Measurements from ENCODE around the gene SLX4IP. TPM values are rescaled to one million over a fixed set of nuclear protein-coding genes. Genes with fewer than 3 reads are reported as not detected.

SLX4IP gene
- total and polyA plus RNA-seq, 2 of the 13 experiments (the other 11 are each of a cell fraction or from before 2014, with no cell fraction given) = 3.6 to 7.3 TPM

DNA sequence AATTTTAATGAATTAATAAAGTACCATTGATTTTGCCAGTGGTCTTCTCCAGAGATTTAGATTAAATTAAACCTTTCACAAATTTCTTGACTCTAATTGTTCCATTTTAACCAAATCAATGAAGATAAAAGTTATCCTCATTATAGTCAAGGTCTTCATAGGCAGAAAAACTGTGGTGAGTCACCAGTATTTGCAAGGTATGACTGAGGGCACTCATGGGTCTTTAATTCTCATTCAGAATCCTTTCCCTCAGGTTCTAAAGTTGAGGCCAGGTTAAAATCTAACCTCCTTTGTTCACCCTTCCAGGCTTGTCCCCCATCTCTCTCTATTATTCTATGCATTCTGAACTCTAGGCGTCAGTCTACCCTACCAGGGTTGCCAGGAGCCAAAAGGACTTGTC is 144.8 kb downstream of the SLX4IP start:
- no peak for DNase-seq (ENCODE audit: low spot score)
- H3K4me1 ChIP-seq (ENCODE audit: insufficient read depth, low read length) = peaks cover 19% of the 10 kb centered on the region
- H3K9me3 ChIP-seq (ENCODE audit: low read length) = no peaks in the 10 kb centered on the region
- no peaks in the 10 kb centered on the region for H3K27me3 ChIP-seq (ENCODE audit: control insufficient read depth in 1 of 2, insufficient read depth in 2 of 2, low read length in 2 of 2)
- ChIA-PET CTCF (ENCODE audit: low intra/inter-chr PET ratio, low total read pairs) (no interaction called here), POLR2A (no interaction called here)
- H4K20me1 ChIP-seq (ENCODE audit: insufficient read depth, low read length) = no peaks in the 10 kb centered on the region
- H3K4me2 ChIP-seq (ENCODE audit: low read depth, low read length) = no peak overlapping the region
- H3K4me3 ChIP-seq (replicated peaks in 1 of 3; ENCODE audit: insufficient read depth in 1 of 3, low read depth in 2 of 3, low read length in 3 of 3) = no peak overlapping the region
- no peak overlapping the region for H2AFZ ChIP-seq (ENCODE audit: low read length)
- no peaks in the 10 kb centered on the region; a peak in 1 of 5 replicates for H3K36me3 ChIP-seq (replicated peaks in 1 of 2; ENCODE audit: control insufficient read depth in 1 of 2, insufficient read depth in 2 of 2, low read length in 2 of 2)
- no peak overlapping the region for H3K27ac ChIP-seq (ENCODE audit: extremely low read length, insufficient read depth, low read length)
- no peaks in the 10 kb centered on the region for H3K79me2 ChIP-seq (ENCODE audit: insufficient read depth, low read length)
- no peak; the same call in 2 of the 3 replicates for ATAC-seq
- no peak for FAIRE-seq
- 100% methylated on average over 1 of the region's 1 CpG for WGBS (ENCODE audit: low lambda C conversion rate)
- intact Hi-C loops (cut with micrococcal nuclease; ENCODE audit: unreplicated experiment) = no loop called here
- no TSS peak for BruUV-seq (replicated peaks)
- TF ChIP-seq ZNF75D (CRISPR knock-in tag; IDR thresholded peaks at IDR 0.05; ENCODE audit: borderline replicate concordance) (no peak), ZBTB3 (CRISPR knock-in tag; IDR thresholded peaks at IDR 0.05; ENCODE audit: borderline replicate concordance, low read depth) (no peak), WIZ (CRISPR knock-in tag; IDR thresholded peaks at IDR 0.05) (no peak), SIX4 (CRISPR knock-in tag; IDR thresholded peaks at IDR 0.05) (no peak), KAT8 (CRISPR knock-in tag; IDR thresholded peaks at IDR 0.05) (no peak), ZNF552 (CRISPR knock-in tag; IDR thresholded peaks at IDR 0.05; ENCODE audit: borderline replicate concordance) (no peak), ZNF44 (CRISPR knock-in tag; IDR thresholded peaks at IDR 0.05) (no peak), RFXANK (CRISPR knock-in tag; IDR thresholded peaks at IDR 0.05) (no peak), ZNF557 (CRISPR knock-in tag; IDR thresholded peaks at IDR 0.05) (no peak)
- TF ChIP-seq, protein P1, sequence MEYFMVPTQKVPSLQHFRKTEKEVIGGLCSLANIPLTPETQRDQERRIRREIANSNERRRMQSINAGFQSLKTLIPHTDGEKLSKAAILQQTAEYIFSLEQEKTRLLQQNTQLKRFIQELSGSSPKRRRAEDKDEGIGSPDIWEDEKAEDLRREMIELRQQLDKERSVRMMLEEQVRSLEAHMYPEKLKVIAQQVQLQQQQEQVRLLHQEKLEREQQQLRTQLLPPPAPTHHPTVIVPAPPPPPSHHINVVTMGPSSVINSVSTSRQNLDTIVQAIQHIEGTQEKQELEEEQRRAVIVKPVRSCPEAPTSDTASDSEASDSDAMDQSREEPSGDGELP (IDR thresholded peaks at IDR 0.05; ENCODE audit: borderline replicate concordance, low read depth) = no peak
- TF ChIP-seq, protein P2, sequence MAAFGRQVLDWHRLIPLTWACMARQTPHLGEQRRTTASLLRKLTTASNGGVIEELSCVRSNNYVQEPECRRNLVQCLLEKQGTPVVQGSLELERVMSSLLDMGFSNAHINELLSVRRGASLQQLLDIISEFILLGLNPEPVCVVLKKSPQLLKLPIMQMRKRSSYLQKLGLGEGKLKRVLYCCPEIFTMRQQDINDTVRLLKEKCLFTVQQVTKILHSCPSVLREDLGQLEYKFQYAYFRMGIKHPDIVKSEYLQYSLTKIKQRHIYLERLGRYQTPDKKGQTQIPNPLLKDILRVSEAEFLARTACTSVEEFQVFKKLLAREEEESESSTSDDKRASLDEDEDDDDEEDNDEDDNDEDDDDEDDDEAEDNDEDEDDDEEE (CRISPR knock-in tag; IDR thresholded peaks at IDR 0.05) = no peak
- H3K9ac ChIP-seq (ENCODE audit: insufficient read depth, low read depth, low read length) = no peak overlapping the region
- in situ Hi-C loops (cut with HindIII; ENCODE audit: extremely low pct_ligation_motif_present, low pct_unique_long_range_greater_than_20kb) = no loop called here
